GM12873 (cell line): Measurements from ENCODE around the gene PLBD2.

Experiments used
- CTCF ChIP-seq: IDR thresholded peaks from 2 replicates; pipeline ENCODE4 v1.5.1; 2012; ENCODE audit warnings: low read depth, mild to moderate bottlenecking, moderate library complexity, low read length, control low read depth; ENCODE audit not compliant: insufficient read depth; ENCODE audit errors: missing control alignments

Gene PLBD2

GRCh38 chr12:113418213-113418879 is 60.0 kb downstream of the PLBD2 start:
- no peak for TF ChIP-seq CTCF

- no peak for TF ChIP-seq CTCF
Measured at GRCh38 chr12:113420996-113421595, 62.7 kb downstream of the PLBD2 start.

GRCh38 chr12:113422030-113422885 is 63.9 kb downstream of the PLBD2 start, which contains the start of gene SDSL:
TSS of gene SDSL (plus strand) at chr12:113422380. CDS start at chr12:113427983, 5,603 bp downstream.
- no peak for TF ChIP-seq CTCF

- no peak for TF ChIP-seq CTCF
Measured at GRCh38 chr12:113422886-113423669, 64.7 kb downstream of the PLBD2 start.

- no peak for TF ChIP-seq CTCF
Measured at GRCh38 chr12:113424456-113424855, 66.1 kb downstream of the PLBD2 start.

- peak; percentile 81 for TF ChIP-seq CTCF
Measured at GRCh38 chr12:113424915-113425823, 66.8 kb downstream of the PLBD2 start.
